ENCODE measurements around the gene MX2.

MX2 gene

DNA sequence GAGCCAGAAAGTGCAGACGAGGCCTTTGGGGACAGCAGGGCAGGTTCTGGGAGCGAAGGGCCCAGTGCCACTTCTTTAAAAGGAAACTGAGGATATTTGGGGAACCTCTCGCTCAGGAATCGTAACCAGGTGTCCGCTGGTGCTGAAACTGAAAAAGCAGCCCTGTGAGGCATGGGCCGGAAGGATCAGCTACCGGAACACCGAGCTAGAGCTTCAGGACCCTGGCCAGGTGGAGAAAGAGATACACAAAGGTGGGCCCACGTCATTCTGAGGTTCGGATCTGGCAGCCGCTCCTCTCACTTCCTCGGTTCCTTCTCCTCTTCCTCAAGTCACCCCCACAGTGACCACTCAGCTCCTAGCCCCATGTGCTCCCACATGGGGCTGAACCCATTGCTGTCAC, 18.1 kb downstream of the MX2 start:
- Histone ChIP-seq H3K79me2 (ENCODE audit: low read length) (peaks cover 10% of the 10 kb centered on the region), H3K27ac (ENCODE audit: low read length) (no peak overlapping the region), H3K9ac (ENCODE audit: low read length) (no peak overlapping the region), H3K27me3 (ENCODE audit: low read depth, low read length) (no peaks in the 10 kb centered on the region), H3K36me3 (replicated peaks; ENCODE audit: low read depth, low read length) (peaks cover 10% of the 10 kb centered on the region), H3K4me1 (ENCODE audit: low read length) (no peaks in the 10 kb centered on the region), H3K4me3 (ENCODE audit: low read length) (no peak overlapping the region), H4K20me1 (ENCODE audit: insufficient read depth, low read length) (no peaks in the 10 kb centered on the region), H3K9me3 (ENCODE audit: insufficient read depth, low read length) (no peaks in the 10 kb centered on the region), H2AFZ (ENCODE audit: low read depth, low read length) (no peak overlapping the region), H3K4me2 (ENCODE audit: low read length) (no peak overlapping the region)
- TF ChIP-seq EZH2phosphoT487 (IDR thresholded peaks at IDR 0.05; ENCODE audit: low read depth), result no peak
- TF ChIP-seq, protein P1, sequence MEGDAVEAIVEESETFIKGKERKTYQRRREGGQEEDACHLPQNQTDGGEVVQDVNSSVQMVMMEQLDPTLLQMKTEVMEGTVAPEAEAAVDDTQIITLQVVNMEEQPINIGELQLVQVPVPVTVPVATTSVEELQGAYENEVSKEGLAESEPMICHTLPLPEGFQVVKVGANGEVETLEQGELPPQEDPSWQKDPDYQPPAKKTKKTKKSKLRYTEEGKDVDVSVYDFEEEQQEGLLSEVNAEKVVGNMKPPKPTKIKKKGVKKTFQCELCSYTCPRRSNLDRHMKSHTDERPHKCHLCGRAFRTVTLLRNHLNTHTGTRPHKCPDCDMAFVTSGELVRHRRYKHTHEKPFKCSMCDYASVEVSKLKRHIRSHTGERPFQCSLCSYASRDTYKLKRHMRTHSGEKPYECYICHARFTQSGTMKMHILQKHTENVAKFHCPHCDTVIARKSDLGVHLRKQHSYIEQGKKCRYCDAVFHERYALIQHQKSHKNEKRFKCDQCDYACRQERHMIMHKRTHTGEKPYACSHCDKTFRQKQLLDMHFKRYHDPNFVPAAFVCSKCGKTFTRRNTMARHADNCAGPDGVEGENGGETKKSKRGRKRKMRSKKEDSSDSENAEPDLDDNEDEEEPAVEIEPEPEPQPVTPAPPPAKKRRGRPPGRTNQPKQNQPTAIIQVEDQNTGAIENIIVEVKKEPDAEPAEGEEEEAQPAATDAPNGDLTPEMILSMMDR (IDR thresholded peaks at IDR 0.05; ENCODE audit: low read depth, low read length), result no peak

DNA sequence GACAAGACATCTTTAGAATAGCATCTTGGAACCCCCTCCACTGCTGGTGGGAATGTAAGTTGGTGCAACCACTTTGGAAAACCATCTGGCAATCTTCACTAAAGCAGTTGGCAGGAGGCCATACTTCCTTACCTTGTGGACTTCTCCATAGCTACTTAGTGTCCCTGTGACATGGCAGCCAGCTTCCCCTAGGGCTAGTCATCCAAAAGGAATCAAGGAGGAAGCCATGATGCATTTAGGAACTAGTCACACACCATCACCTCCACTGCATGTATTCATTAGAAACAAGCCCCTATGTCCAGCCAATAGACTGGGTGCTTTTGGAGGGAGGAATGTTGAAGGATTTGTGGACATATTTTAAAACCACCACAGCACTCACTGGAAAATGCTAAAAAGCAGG, 19.9 kb downstream of the MX2 start:
- Histone ChIP-seq H2AFZ (ENCODE audit: low read depth, low read length) (no peak overlapping the region), H3K79me2 (ENCODE audit: low read length) (no peaks in the 10 kb centered on the region), H4K20me1 (ENCODE audit: insufficient read depth, low read length) (no peaks in the 10 kb centered on the region), H3K4me2 (ENCODE audit: low read length) (no peak overlapping the region), H3K27ac (ENCODE audit: low read length) (no peak overlapping the region), H3K27me3 (ENCODE audit: low read depth, low read length) (no peaks in the 10 kb centered on the region), H3K4me3 (ENCODE audit: low read length) (no peak overlapping the region), H3K9ac (ENCODE audit: low read length) (no peak overlapping the region), H3K4me1 (ENCODE audit: low read length) (no peaks in the 10 kb centered on the region), H3K36me3 (replicated peaks; ENCODE audit: low read depth, low read length) (peaks cover 10% of the 10 kb centered on the region), H3K9me3 (ENCODE audit: insufficient read depth, low read length) (no peaks in the 10 kb centered on the region)
- TF ChIP-seq, protein P1 (IDR thresholded peaks at IDR 0.05; ENCODE audit: low read depth, low read length), result no peak
- no peak for TF ChIP-seq EZH2phosphoT487 (IDR thresholded peaks at IDR 0.05; ENCODE audit: low read depth)

DNA sequence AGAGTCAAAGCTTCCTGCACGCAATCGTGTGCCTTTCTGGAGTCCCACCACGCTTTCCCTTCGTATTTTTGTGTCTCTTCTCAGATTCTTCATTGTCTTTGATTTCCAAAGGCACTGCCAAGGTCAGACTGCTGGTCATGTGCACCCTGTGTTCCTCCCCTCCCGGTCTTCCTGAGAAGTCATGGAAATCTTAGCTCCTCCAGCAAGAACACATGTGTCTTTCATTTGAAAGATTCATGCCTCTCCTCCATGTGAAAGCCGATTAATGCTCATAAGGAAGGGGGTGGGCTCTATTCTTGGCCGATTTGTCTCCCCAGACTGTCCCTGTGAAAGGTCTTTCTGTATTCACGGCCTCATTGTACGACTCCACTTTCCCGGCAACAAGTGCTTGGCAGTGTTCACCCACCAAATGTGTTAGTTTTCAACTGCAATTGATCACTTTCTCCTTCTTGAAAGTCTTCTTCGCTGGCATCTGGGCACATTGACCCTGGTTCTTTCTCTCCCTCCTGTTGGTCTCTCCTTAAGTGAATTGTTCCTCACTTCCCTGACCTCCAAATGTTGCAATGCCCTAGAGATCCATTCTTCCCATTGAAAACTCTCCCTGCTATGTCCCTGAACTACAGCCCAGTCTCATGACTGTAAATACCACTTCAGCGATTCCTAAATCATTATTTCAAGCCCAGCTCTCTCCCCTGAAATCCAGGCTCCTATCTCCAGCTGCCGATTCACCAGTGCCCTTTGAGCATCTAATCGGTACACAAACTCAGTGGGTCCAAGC, 25.4 kb downstream of the MX2 start:
- H3K4me2 ChIP-seq (ENCODE audit: low read length), result no peak overlapping the region
- no peaks in the 10 kb centered on the region for H4K20me1 ChIP-seq (ENCODE audit: insufficient read depth, low read length)
- no peak overlapping the region for H2AFZ ChIP-seq (ENCODE audit: low read depth, low read length)
- H3K27me3 ChIP-seq (ENCODE audit: low read depth, low read length), result no peaks in the 10 kb centered on the region
- H3K79me2 ChIP-seq (ENCODE audit: low read length), result no peaks in the 10 kb centered on the region
- no peak overlapping the region for H3K4me3 ChIP-seq (ENCODE audit: low read length)
- no peak for TF ChIP-seq EZH2phosphoT487 (IDR thresholded peaks at IDR 0.05; ENCODE audit: low read depth)
- TF ChIP-seq, protein P1 (IDR thresholded peaks at IDR 0.05; ENCODE audit: low read depth, low read length), result no peak
- no peak overlapping the region for H3K9ac ChIP-seq (ENCODE audit: low read length)
- H3K27ac ChIP-seq (ENCODE audit: low read length), result no peak overlapping the region
- H3K36me3 ChIP-seq (replicated peaks; ENCODE audit: low read depth, low read length), result peaks cover 8% of the 10 kb centered on the region
- H3K9me3 ChIP-seq (ENCODE audit: insufficient read depth, low read length), result no peaks in the 10 kb centered on the region
- no peaks in the 10 kb centered on the region for H3K4me1 ChIP-seq (ENCODE audit: low read length)

DNA sequence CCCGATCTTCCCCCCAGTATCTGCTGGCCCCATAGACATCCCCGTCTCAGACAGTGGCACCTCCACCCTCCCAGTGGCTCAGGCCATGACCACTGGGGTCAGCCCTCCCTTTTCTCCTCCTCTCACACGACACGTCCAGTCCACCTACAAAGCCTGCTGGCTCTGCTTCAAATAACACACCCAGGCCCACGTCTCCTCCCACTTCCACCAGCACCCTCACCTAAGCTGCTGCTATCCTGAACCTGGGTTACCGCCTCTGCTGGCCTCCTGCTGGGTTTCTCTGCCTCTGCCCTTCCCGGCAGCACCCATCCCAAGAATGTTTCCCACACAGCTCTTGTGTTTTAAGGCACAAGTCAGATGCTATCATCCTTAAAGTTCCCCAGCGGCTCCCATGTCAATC, 26.0 kb downstream of the MX2 start:
- Histone ChIP-seq H2AFZ (ENCODE audit: low read depth, low read length) (no peak overlapping the region), H3K36me3 (replicated peaks; ENCODE audit: low read depth, low read length) (peaks cover 5% of the 10 kb centered on the region), H3K27me3 (ENCODE audit: low read depth, low read length) (no peaks in the 10 kb centered on the region)

More for the DNA sequence above, 26.0 kb downstream of the MX2 start:
- no peak overlapping the region for H3K4me2 ChIP-seq (ENCODE audit: low read length)
- no peak overlapping the region for H3K4me3 ChIP-seq (ENCODE audit: low read length)
- H3K9ac ChIP-seq (ENCODE audit: low read length), result no peak overlapping the region
- TF ChIP-seq, protein P1 (IDR thresholded peaks at IDR 0.05; ENCODE audit: low read depth, low read length), result no peak
- no peak for TF ChIP-seq EZH2phosphoT487 (IDR thresholded peaks at IDR 0.05; ENCODE audit: low read depth)
- H3K4me1 ChIP-seq (ENCODE audit: low read length), result no peaks in the 10 kb centered on the region
- H3K79me2 ChIP-seq (ENCODE audit: low read length), result no peaks in the 10 kb centered on the region
- H4K20me1 ChIP-seq (ENCODE audit: insufficient read depth, low read length), result no peaks in the 10 kb centered on the region
- H3K27ac ChIP-seq (ENCODE audit: low read length), result no peak overlapping the region
- H3K9me3 ChIP-seq (ENCODE audit: insufficient read depth, low read length), result no peaks in the 10 kb centered on the region
